ENCODE data around the gene SYNPO. TPM values are rescaled to one million over a fixed set of nuclear protein-coding genes. Genes with fewer than 3 reads are reported as not detected.

SYNPO gene
- total and polyA plus RNA-seq, 8 donors = 22.0 to 114 (median 27.7) TPM

- Histone ChIP-seq H3K4me1 (no peaks in the 10 kb centered on the region), H3K4me3 (no peak overlapping the region), H3K27ac (no peak overlapping the region), H3K36me3 (peaks cover 3 to 50% of the 10 kb centered on the region in 2 donors), H3K9me3 (no peaks in the 10 kb centered on the region), H3K27me3 (no peaks in the 10 kb centered on the region)
- DNase-seq = no peak
- intact Hi-C loops (cut with DNase I) = no loop called here
- no peak for ATAC-seq
- no peak for TF ChIP-seq CTCF (IDR thresholded peaks at IDR 0.05)
These were observed 48.7 kb downstream of the SYNPO start for GRCh38 chr5:150689120-150689519.

DNA sequence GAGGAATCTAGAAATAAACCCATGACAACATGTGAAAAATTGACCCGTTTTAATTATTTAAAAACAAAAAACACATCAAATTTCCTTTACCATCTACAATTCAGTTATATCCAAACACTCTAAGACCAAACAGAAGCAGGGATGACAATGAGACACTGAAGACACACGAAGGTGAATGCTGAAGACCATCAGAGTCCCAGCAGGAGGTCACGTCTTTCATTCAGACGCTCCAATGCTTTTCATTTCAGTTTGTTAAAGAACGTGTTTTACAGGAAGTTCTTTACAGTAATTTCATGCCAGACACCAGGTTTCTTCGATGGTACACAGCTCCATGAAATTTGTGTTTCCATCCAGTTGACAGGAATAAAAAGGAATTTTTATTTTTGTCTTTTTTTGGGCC, 50.3 kb downstream of the SYNPO start:
- Histone ChIP-seq H3K27ac (no peak overlapping the region), H3K27me3 (no peaks in the 10 kb centered on the region), H3K36me3 (peaks cover 3 to 66% of the 10 kb centered on the region in 2 donors), H3K9me3 (no peaks in the 10 kb centered on the region), H3K4me1 (no peaks in the 10 kb centered on the region), H3K4me3 (no peak overlapping the region)
- intact Hi-C loops (cut with DNase I) = no loop called here
- DNase-seq = no peak
- no peak for ATAC-seq
- no peak for TF ChIP-seq CTCF (IDR thresholded peaks at IDR 0.05)

DNA sequence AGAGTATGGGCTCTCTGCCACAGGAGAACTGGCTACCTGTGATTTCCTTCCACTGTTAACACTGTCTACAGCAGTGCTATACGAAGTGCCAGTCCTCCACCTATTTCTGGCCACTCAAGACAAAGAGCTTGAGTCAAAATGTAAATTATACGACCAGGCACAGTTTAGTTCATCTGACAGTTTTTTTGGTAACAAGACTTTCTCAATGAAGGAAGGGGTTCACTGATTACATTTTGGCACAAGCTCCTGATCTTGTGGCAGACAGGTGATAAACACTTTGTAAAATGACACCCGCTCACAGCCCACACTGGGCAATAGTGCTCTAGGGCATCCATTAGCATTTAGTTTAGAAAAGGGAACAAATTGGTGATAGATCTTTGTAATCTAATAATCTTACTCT, 51.8 kb downstream of the SYNPO start:
- Histone ChIP-seq H3K27me3 (no peaks in the 10 kb centered on the region), H3K9me3 (no peaks in the 10 kb centered on the region), H3K4me1 (no peaks in the 10 kb centered on the region), H3K4me3 (no peak overlapping the region), H3K36me3 (peaks cover 3 to 80% of the 10 kb centered on the region in 2 donors), H3K27ac (no peak overlapping the region)
- ATAC-seq (no peak), DNase-seq (no peak)
- TF ChIP-seq CTCF (IDR thresholded peaks at IDR 0.05) = no peak
- intact Hi-C loops (cut with DNase I) = no loop called here

- no peak overlapping the region for H3K4me3 ChIP-seq
- no peaks in the 10 kb centered on the region for H3K27me3 ChIP-seq
- TF ChIP-seq CTCF (IDR thresholded peaks at IDR 0.05) = no peak
- no peaks in the 10 kb centered on the region for H3K9me3 ChIP-seq
- intact Hi-C loops (cut with DNase I) = no loop called here
- ATAC-seq = no peak
- peaks cover 8 to 13% of the 10 kb centered on the region in 2 donors for H3K4me1 ChIP-seq
- peaks cover 3 to 90% of the 10 kb centered on the region in 2 donors for H3K36me3 ChIP-seq
- no peak for DNase-seq
- H3K27ac ChIP-seq = no peak overlapping the region
These were observed 54.2 kb downstream of the SYNPO start for GRCh38 chr5:150694612-150695011.

- intact Hi-C loops (cut with DNase I) = no loop called here
- H3K27ac ChIP-seq = peak overlapping the region; percentile 95 to 96
- H3K27me3 ChIP-seq = no peaks in the 10 kb centered on the region
- no peak for ATAC-seq
- peak overlapping the region; percentile 75 to 98 for H3K4me3 ChIP-seq
- no peak for TF ChIP-seq CTCF (IDR thresholded peaks at IDR 0.05)
- peaks cover 0 to 38% of the 10 kb centered on the region in 2 donors for H3K36me3 ChIP-seq
- no peak for DNase-seq
- peaks cover 13 to 20% of the 10 kb centered on the region in 2 donors for H3K4me1 ChIP-seq
- H3K9me3 ChIP-seq = no peaks in the 10 kb centered on the region
These were observed 59.8 kb downstream of the SYNPO start for GRCh38 chr5:150700246-150700593.

Data from left lung (tissue), 10 donors.